IMR-90 (cell line): ENCODE measurements around the gene SORCS1. TPM values are rescaled to one million over a fixed set of nuclear protein-coding genes. Genes with fewer than 3 reads are reported as not detected.

Experiments
- ATAC-seq: fragments of 200-7000 bp; cut with Tn5 transposase; 2 replicates; pipeline ENCODE4 v1.9.1; 2020; ENCODE audit warnings: low read depth, mild to moderate bottlenecking, moderate library complexity
- BruUV-seq: library from RNA; stranded (reverse); fragments of 400-500 nt; replicated peaks from 2 replicates; lab custom pipeline; 2021; lab: Mats Ljungman, UMichigan
- CTCF ChIA-PET: fragments of 300-600 bp; formaldehyde crosslinking; extraction: SDS; loops from one replicate; lab custom pipeline; 2021; ENCODE audit warnings: antibody characterized with exemption; lab: Yijun Ruan, JAX
- POLR2A ChIA-PET: fragments of 300-600 bp; sonication (Branson Sonifier 250); formaldehyde crosslinking; loops from one replicate; lab custom pipeline; 2022; ENCODE audit warnings: antibody characterized with exemption; ENCODE audit not compliant: unreplicated experiment; lab: Charles Lee
- DNase-seq: peaks from one replicate; pipeline ENCODE4 v3.0.0; 2013
- H2AFZ ChIP-seq: replicated peaks from 2 replicates; pipeline ENCODE3; 2013; ENCODE audit warnings: low read length, mild to moderate bottlenecking; ENCODE audit not compliant: poor library complexity
- H2AK5ac ChIP-seq: 2 replicates; pipeline ENCODE4 v1.6.1; 2013; ENCODE audit warnings: low read depth, low read length, inconsistent platforms
- H2AK9ac ChIP-seq: replicated peaks from 2 replicates; pipeline ENCODE3; 2013; ENCODE audit warnings: mild to moderate bottlenecking, low read depth, low read length, moderate library complexity; ENCODE audit not compliant: poor library complexity
- H2BK120ac ChIP-seq: 2 replicates; pipeline ENCODE4 v1.6.1; 2013; ENCODE audit warnings: low read depth, low read length, inconsistent platforms
- H2BK15ac ChIP-seq: 3 replicates; pipeline ENCODE4 v1.6.1; 2013; ENCODE audit warnings: low read depth, low read length, inconsistent platforms
- H2BK20ac ChIP-seq: 2 replicates; pipeline ENCODE4 v1.6.1; 2013; ENCODE audit warnings: low read depth, mild to moderate bottlenecking, inconsistent platforms, low read length, moderate library complexity
- H2BK5ac ChIP-seq: 2 replicates; pipeline ENCODE4 v1.6.1; 2013; ENCODE audit warnings: mild to moderate bottlenecking, low read depth, low read length, inconsistent platforms; ENCODE audit not compliant: poor library complexity, severe bottlenecking
- H3K14ac ChIP-seq: replicated peaks from 2 replicates; pipeline ENCODE4 v1.6.1; 2013; ENCODE audit warnings: low read depth, low read length, inconsistent platforms
- H3K18ac ChIP-seq: 2 replicates; pipeline ENCODE4 v1.6.1; 2013; ENCODE audit warnings: low read depth, low read length, control low read depth
- H3K23ac ChIP-seq: 2 replicates; pipeline ENCODE4 v1.6.1; 2013; ENCODE audit warnings: low read depth, low read length, inconsistent platforms
- H3K27ac ChIP-seq: 2 replicates; pipeline ENCODE4 v1.5.1; 2013; ENCODE audit warnings: mild to moderate bottlenecking, control low read depth, low read length; ENCODE audit not compliant: insufficient read depth
- H3K27me3 ChIP-seq: 2 replicates; pipeline ENCODE4 v1.6.1; 2013; ENCODE audit warnings: low read length; ENCODE audit not compliant: control insufficient read depth, insufficient read depth
- H3K36me3 ChIP-seq: 2 replicates; pipeline ENCODE4 v1.6.1; 2013; ENCODE audit warnings: low read length, mixed read lengths; ENCODE audit not compliant: control insufficient read depth, insufficient read depth
- H3K4ac ChIP-seq: 2 replicates; pipeline ENCODE4 v1.6.1; 2013; ENCODE audit warnings: low read depth, low read length, inconsistent platforms
- H3K4me1 ChIP-seq: 2 replicates; pipeline ENCODE4 v1.6.1; 2013; ENCODE audit warnings: low read length, mixed read lengths; ENCODE audit not compliant: control insufficient read depth, insufficient read depth
- H3K4me2 ChIP-seq: 2 replicates; pipeline ENCODE4 v1.6.1; 2013; ENCODE audit warnings: low read depth, mild to moderate bottlenecking, control low read depth, low read length, moderate library complexity
- H3K4me3 ChIP-seq: 2 replicates; pipeline ENCODE4 v1.5.1; 2013; ENCODE audit warnings: low read depth, mild to moderate bottlenecking, control low read depth, low read length, moderate library complexity; ENCODE audit not compliant: insufficient read depth
- H3K56ac ChIP-seq: 2 replicates; pipeline ENCODE4 v1.6.1; 2013; ENCODE audit warnings: low read length, inconsistent platforms; ENCODE audit not compliant: insufficient read depth; ENCODE audit errors: extremely low read depth
- H3K79me1 ChIP-seq, 2 experiments: 2 replicates each; pipeline ENCODE4 v1.6.1; 2013; ENCODE audit warnings: low read length in 2 of 2, inconsistent platforms in 1 of 2, low read depth in 1 of 2
- H3K9ac ChIP-seq: 2 replicates; pipeline ENCODE4 v1.6.1; 2013; ENCODE audit warnings: low read depth, low read length, control low read depth
- H3K9me1 ChIP-seq: 2 replicates; pipeline ENCODE4 v1.6.1; 2013; ENCODE audit warnings: low read length, inconsistent platforms; ENCODE audit not compliant: insufficient read depth
- H3K9me3 ChIP-seq: 2 replicates; pipeline ENCODE4 v1.6.1; 2013; ENCODE audit warnings: low read length; ENCODE audit not compliant: control insufficient read depth, insufficient read depth
- H4K20me1 ChIP-seq: 2 replicates; pipeline ENCODE4 v1.6.1; 2013; ENCODE audit warnings: low read length, inconsistent platforms; ENCODE audit not compliant: insufficient read depth
- H4K5ac ChIP-seq: 2 replicates; pipeline ENCODE4 v1.6.1; 2013; ENCODE audit warnings: mild to moderate bottlenecking, low read depth, low read length, control low read depth
- H4K8ac ChIP-seq, 2 experiments: 2 replicates each; pipeline ENCODE4 v1.6.1; 2013; ENCODE audit warnings: low read depth in 2 of 2, low read length in 2 of 2, control low read depth in 1 of 2, inconsistent platforms in 1 of 2
- H4K91ac ChIP-seq: 2 replicates; pipeline ENCODE4 v1.6.1; 2013; ENCODE audit warnings: low read depth, low read length, inconsistent platforms; ENCODE audit not compliant: insufficient read depth
- BHLHE40 ChIP-seq: fragments of 150-350 bp; IDR thresholded peaks from 2 replicates; pipeline ENCODE4 v1.6.1; 2016; ENCODE audit warnings: mild to moderate bottlenecking, low read depth, low read length
- CEBPB ChIP-seq: IDR thresholded peaks from 2 replicates; pipeline ENCODE4 v1.6.1; 2012; ENCODE audit warnings: low read depth, low read length, improper control_type of control experiment
- CHD1 ChIP-seq: IDR thresholded peaks from 2 replicates; pipeline ENCODE4 v1.6.1; 2012; ENCODE audit warnings: low read depth, low read length, improper control_type of control experiment
- FOS ChIP-seq: fragments of 150-350 bp; IDR thresholded peaks from 2 replicates; pipeline ENCODE4 v1.6.1; 2016; ENCODE audit warnings: low read depth, low read length
- MAFK ChIP-seq: IDR thresholded peaks from 2 replicates; pipeline ENCODE4 v1.6.1; 2012; ENCODE audit warnings: low read depth, low read length, improper control_type of control experiment
- MXI1 ChIP-seq: IDR thresholded peaks from 2 replicates; pipeline ENCODE4 v1.6.1; 2012; ENCODE audit warnings: low read depth, mild to moderate bottlenecking, low read length, moderate library complexity, borderline replicate concordance
- NFE2L2 ChIP-seq: fragments of 150-350 bp; IDR thresholded peaks from 2 replicates; pipeline ENCODE4 v1.6.1; 2016; ENCODE audit warnings: low read depth, mild to moderate bottlenecking, low read length
- POLR2A ChIP-seq: IDR thresholded peaks from 2 replicates; pipeline ENCODE4 v1.6.1; 2012; ENCODE audit warnings: mild to moderate bottlenecking, low read depth, low read length
- RAD21 ChIP-seq: IDR thresholded peaks from 2 replicates; pipeline ENCODE4 v1.6.1; 2012; ENCODE audit warnings: low read length, improper control_type of control experiment
- RCOR1 ChIP-seq: IDR thresholded peaks from 2 replicates; pipeline ENCODE4 v1.6.1; 2012; ENCODE audit warnings: mild to moderate bottlenecking, low read length, improper control_type of control experiment; ENCODE audit not compliant: insufficient replicate concordance
- RFX5 ChIP-seq: IDR thresholded peaks from 2 replicates; pipeline ENCODE4 v1.8.0; 2012; ENCODE audit warnings: low read depth, mild to moderate bottlenecking, low read length, moderate library complexity
- SMC3 ChIP-seq: fragments of 150-350 bp; IDR thresholded peaks from 2 replicates; pipeline ENCODE4 v1.6.1; 2016; ENCODE audit warnings: low read depth, mild to moderate bottlenecking, antibody characterized with exemption, low read length, moderate library complexity
- WGBS, 2 experiments: methylation state at CpG; one replicate each; pipeline versions ENCODE4 v1.1.5 to v1.1.7; 2013; ENCODE audit warnings: missing lambda C conversion rate in 2 of 2; ENCODE audit not compliant: insufficient read length in 1 of 2; ENCODE audit errors: extremely low coverage in 2 of 2; 5-methylcytosine and 5-hydroxymethylcytosine counted together
- dilution Hi-C: fragments of 300-500 bp; cut with HindIII; formaldehyde crosslinking; loops from one replicate; pipeline ENCODE4 v1.14.3; 2018; ENCODE audit warnings: low sequenced_read_pairs; ENCODE audit not compliant: unreplicated experiment
- in situ Hi-C: fragments of 300-500 bp; cut with MboI; formaldehyde crosslinking; loops from 3 replicates; pipeline ENCODE4 v1.14.3; 2019; ENCODE audit warnings: low sequenced_read_pairs, inconsistent platforms, mixed read lengths
- intact Hi-C: fragments of 100-400 bp; cut with micrococcal nuclease; formaldehyde crosslinking; loops from 2 replicates; pipeline ENCODE4 v1.10.0; 2022
- polyA plus RNA-seq, 3 experiments: library from polyadenylated mRNA; depleted of rRNA; stranded (reverse); fragments of >200 nt; gene quantifications; 2 replicates each; pipeline ENCODE4 v1.2.3, GENCODE V29; 2012; ENCODE audit warnings: low replicate concordance in 1 of 3
- total RNA-seq: library from RNA; depleted of rRNA; stranded (reverse); fragments of >200 nt; gene quantifications from 2 replicates; pipeline ENCODE4 v1.2.3, GENCODE V29; 2012
- TF ChIP-seq, protein P1 (sequence below): fragments of 150-350 bp; IDR thresholded peaks from 2 replicates; pipeline ENCODE4 v1.6.1; 2017; ENCODE audit warnings: mild to moderate bottlenecking, antibody characterized with exemption, low read length, low read depth
- TF ChIP-seq, protein P2 (sequence below): fragments of 150-350 bp; IDR thresholded peaks from 2 replicates; pipeline ENCODE4 v1.6.1; 2016; ENCODE audit warnings: low read depth, mild to moderate bottlenecking, low read length, moderate library complexity, borderline replicate concordance

The SORCS1 gene
- total and polyA plus RNA-seq, 2 of the 4 experiments (the other 2 are of a cell fraction): under 0.01 TPM; not detected in 1

DNA sequence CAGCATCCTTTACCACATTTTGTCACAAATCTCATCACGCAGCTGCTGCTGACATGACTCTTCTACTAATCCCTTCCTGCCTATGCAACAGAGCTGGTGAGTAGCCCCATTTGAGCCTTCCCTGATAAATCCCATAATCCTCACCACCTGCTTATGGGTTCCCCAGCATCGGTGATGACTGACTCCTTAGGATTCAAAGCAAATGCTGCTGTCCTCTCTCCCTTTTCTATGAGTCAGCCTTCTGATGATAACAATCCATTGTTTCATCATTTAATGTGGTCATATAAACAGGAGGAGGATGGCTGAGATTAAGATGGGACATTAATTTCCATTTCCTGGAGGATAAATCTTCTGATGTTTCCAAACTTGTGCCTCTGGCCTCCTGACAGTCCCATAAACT is 73.4 kb downstream of the SORCS1 start:
- H2AK5ac ChIP-seq: no peak overlapping the region
- no peak overlapping the region for H3K9ac ChIP-seq
- H3K9me1 ChIP-seq: no peaks in the 10 kb centered on the region
- ATAC-seq (no peak), DNase-seq (no peak)
- H3K27ac ChIP-seq: no peak overlapping the region
- no peaks in the 10 kb centered on the region for H3K4me1 ChIP-seq
- H3K4me3 ChIP-seq: no peak overlapping the region
- H3K27me3 ChIP-seq: no peaks in the 10 kb centered on the region
- no peak overlapping the region for H3K18ac ChIP-seq
- H4K20me1 ChIP-seq: no peaks in the 10 kb centered on the region
- POLR2A ChIA-PET: no interaction called here
- H4K91ac ChIP-seq: no peak overlapping the region
- no peak overlapping the region for H4K8ac ChIP-seq
- dilution Hi-C loops: no loop called here
- H2BK20ac ChIP-seq: no peak overlapping the region
- H3K4ac ChIP-seq: no peak overlapping the region
- WGBS, 2 experiments: 33% methylated on average over 1 of the region's 2 CpGs; no CpG with 5 or more reads in 1 of the 2 experiments
- H2BK5ac ChIP-seq: no peak overlapping the region
- intact Hi-C loops: no loop called here
- H3K56ac ChIP-seq: no peak overlapping the region
- CTCF ChIA-PET: no interaction called here
- no peak overlapping the region for H3K23ac ChIP-seq
- H3K79me1 ChIP-seq: no peaks in the 10 kb centered on the region
- no peak overlapping the region for H2BK15ac ChIP-seq
- TF ChIP-seq MAFK (no peak), MXI1 (no peak), POLR2A (no peak), RAD21 (no peak), SMC3 (no peak), CHD1 (no peak), RFX5 (no peak), NFE2L2 (no peak), FOS (no peak), RCOR1 (no peak), BHLHE40 (no peak), CEBPB (no peak)
- TF ChIP-seq, protein P1, sequence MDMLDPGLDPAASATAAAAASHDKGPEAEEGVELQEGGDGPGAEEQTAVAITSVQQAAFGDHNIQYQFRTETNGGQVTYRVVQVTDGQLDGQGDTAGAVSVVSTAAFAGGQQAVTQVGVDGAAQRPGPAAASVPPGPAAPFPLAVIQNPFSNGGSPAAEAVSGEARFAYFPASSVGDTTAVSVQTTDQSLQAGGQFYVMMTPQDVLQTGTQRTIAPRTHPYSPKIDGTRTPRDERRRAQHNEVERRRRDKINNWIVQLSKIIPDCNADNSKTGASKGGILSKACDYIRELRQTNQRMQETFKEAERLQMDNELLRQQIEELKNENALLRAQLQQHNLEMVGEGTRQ: no peak
- TF ChIP-seq, protein P2, sequence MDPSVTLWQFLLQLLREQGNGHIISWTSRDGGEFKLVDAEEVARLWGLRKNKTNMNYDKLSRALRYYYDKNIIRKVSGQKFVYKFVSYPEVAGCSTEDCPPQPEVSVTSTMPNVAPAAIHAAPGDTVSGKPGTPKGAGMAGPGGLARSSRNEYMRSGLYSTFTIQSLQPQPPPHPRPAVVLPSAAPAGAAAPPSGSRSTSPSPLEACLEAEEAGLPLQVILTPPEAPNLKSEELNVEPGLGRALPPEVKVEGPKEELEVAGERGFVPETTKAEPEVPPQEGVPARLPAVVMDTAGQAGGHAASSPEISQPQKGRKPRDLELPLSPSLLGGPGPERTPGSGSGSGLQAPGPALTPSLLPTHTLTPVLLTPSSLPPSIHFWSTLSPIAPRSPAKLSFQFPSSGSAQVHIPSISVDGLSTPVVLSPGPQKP: no peak
- H3K36me3 ChIP-seq: no peaks in the 10 kb centered on the region
- peaks cover 12% of the 10 kb centered on the region for H3K9me3 ChIP-seq
- H3K4me2 ChIP-seq: no peak overlapping the region
- BruUV-seq: no TSS peak
- no peak overlapping the region for H2BK120ac ChIP-seq
- no peak overlapping the region for H4K5ac ChIP-seq
- no peak overlapping the region for H2AFZ ChIP-seq
- no peak overlapping the region for H3K14ac ChIP-seq
- in situ Hi-C loops: no loop called here
- H2AK9ac ChIP-seq: no peak overlapping the region
